K562 (cell line): Measurements from ENCODE around the gene RNF213.

Experiments
- C11orf30 ChIP-seq: fragments of 450-650 bp; IDR thresholded peaks from 2 replicates; pipeline ENCODE4 v1.6.1; 2016; ENCODE audit warnings: low read depth, mild to moderate bottlenecking
- FOS ChIP-seq: IDR thresholded peaks from 3 replicates; pipeline ENCODE4 v1.6.1; 2011; ENCODE audit not compliant: insufficient read length; ENCODE audit errors: extremely low read depth
- MYBL2 ChIP-seq, 2 experiments: fragments of 450-650 bp in 1 of 2; sonication (generic) in 1 of 2; formaldehyde crosslinking in 1 of 2; IDR thresholded peaks; 2 replicates each; pipeline versions ENCODE4 v1.6.1 to v1.8.1; 2017 to 2022; ENCODE audit warnings: borderline replicate concordance in 1 of 2, inconsistent platforms in 1 of 2, low read depth in 1 of 2, mild to moderate bottlenecking in 1 of 2, missing genetic modification reagents in 1 of 2, moderate library complexity in 1 of 2
- NR2C2 ChIP-seq, 2 experiments: fragments of 200-800 bp in 1 of 2; sonication (Bioruptor generic) in 1 of 2; sonication (generic) in 1 of 2; formaldehyde crosslinking in 1 of 2; IDR thresholded peaks; 2 replicates each; pipeline versions ENCODE4 v1.6.1 to v1.8.0; 2016 to 2022; ENCODE audit warnings: mild to moderate bottlenecking in 1 of 2, missing compliant biosample characterization in 1 of 2, missing genetic modification characterization in 1 of 2, missing genetic modification reagents in 1 of 2
- TAF15 ChIP-seq: fragments of 200-400 bp; formaldehyde crosslinking; IDR thresholded peaks from 2 replicates; pipeline ENCODE4 v1.6.1; 2017; ENCODE audit warnings: mild to moderate bottlenecking, low read depth, low read length, moderate library complexity
- TF ChIP-seq, protein P1 (sequence below): sonication (generic); formaldehyde crosslinking; IDR thresholded peaks from 2 replicates; pipeline ENCODE4 v1.5.0; 2020; ENCODE audit warnings: missing genetic modification reagents

GRCh38 chr17:80347948-80348351, 87.3 kb downstream of the RNF213 start:
- TF ChIP-seq, protein P1, sequence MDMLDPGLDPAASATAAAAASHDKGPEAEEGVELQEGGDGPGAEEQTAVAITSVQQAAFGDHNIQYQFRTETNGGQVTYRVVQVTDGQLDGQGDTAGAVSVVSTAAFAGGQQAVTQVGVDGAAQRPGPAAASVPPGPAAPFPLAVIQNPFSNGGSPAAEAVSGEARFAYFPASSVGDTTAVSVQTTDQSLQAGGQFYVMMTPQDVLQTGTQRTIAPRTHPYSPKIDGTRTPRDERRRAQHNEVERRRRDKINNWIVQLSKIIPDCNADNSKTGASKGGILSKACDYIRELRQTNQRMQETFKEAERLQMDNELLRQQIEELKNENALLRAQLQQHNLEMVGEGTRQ (CRISPR knock-in tag) = no peak
- TF ChIP-seq MYBL2 (IDR thresholded peaks at IDR 0.05; ENCODE audit: low read depth) (no peak), MYBL2 (CRISPR knock-in tag; IDR thresholded peaks at IDR 0.05; ENCODE audit: borderline replicate concordance) (no peak), NR2C2 (CRISPR knock-in tag; IDR thresholded peaks at IDR 0.05) (no peak), NR2C2 (tag; IDR thresholded peaks at IDR 0.05) (no peak), FOS (no peak), TAF15 (no peak), C11orf30 (no peak)
